A549 (cell line): ENCODE measurements around the gene TMEM223. TPM values are rescaled to one million over a fixed set of nuclear protein-coding genes. Genes with fewer than 3 reads are reported as not detected.
"Not testable (repeated sequence)": the region's sequence is repeated elsewhere in the genome, so short reads cannot be mapped to it uniquely, and the experiment has no call there.

ENCODE experiments used
- ATAC-seq, 2 experiments: fragments of 200-7000 bp in 1 of 2; fragments of >200 bp in 1 of 2; cut with Nextera tagmentation in 1 of 2; cut with Tn5 transposase in 1 of 2; 3 replicates each; pipeline versions ENCODE4 v1.8.0 to v1.9.1; 2018 to 2020; ENCODE audit warnings: mild to moderate bottlenecking in 1 of 2, moderate library complexity in 1 of 2
- CTCF ChIA-PET: fragments of 300-600 bp; sonication (Branson Sonifier 250); formaldehyde crosslinking; extraction: SDS; loops from one replicate; lab custom pipeline; 2021; ENCODE audit warnings: antibody characterized with exemption, inconsistent platforms; lab: Yijun Ruan, JAX
- POLR2A ChIA-PET: fragments of 350-600 bp; formaldehyde crosslinking; extraction: SDS; loops from one replicate; lab custom pipeline; 2021; ENCODE audit warnings: antibody characterized with exemption, inconsistent platforms; lab: Yijun Ruan, JAX
- DNase-seq, 2 experiments: peaks; one replicate each; pipeline versions ENCODE4 v3.0.0 to v3.0.0-alpha.2; 2011 to 2016; ENCODE audit warnings: low read depth in 1 of 2, low spot score in 1 of 2
- FAIRE-seq: peaks from 2 replicates; lab custom pipeline; 2011; peaks lifted over from hg19 to GRCh38; lab: Jason Lieb, UNC
- H3K27ac ChIP-seq, 2 experiments: fragments of >200 bp; sonication (Bioruptor Twin); formaldehyde crosslinking; 3 replicates each; pipeline ENCODE4 v1.5.1; 2016 to 2017
- H3K4me1 ChIP-seq: fragments of >200 bp; sonication (Bioruptor Twin); formaldehyde crosslinking; 3 replicates; pipeline ENCODE4 v1.6.1; 2016
- H3K4me2 ChIP-seq: fragments of >200 bp; sonication (Bioruptor Twin); formaldehyde crosslinking; 3 replicates; pipeline ENCODE4 v1.6.1; 2016
- H3K4me3 ChIP-seq: fragments of >200 bp; sonication (Bioruptor Twin); formaldehyde crosslinking; 3 replicates; pipeline ENCODE4 v1.5.1; 2016
- H3K9me3 ChIP-seq: fragments of >200 bp; sonication (Bioruptor Twin); formaldehyde crosslinking; 3 replicates; pipeline ENCODE4 v1.6.1; 2016
- BCL3 ChIP-seq: fragments of >200 bp; sonication (Bioruptor Twin); formaldehyde crosslinking; IDR thresholded peaks from 3 replicates; pipeline ENCODE4 v1.6.1; 2016
- EHMT2 ChIP-seq: fragments of 200-600 bp; sonication (generic); IDR thresholded peaks from 2 replicates; pipeline ENCODE4 v1.6.1; 2016; ENCODE audit warnings: antibody characterized with exemption, low read depth, mild to moderate bottlenecking, moderate library complexity
- FOXS1 ChIP-seq: fragments of 250-450 bp; sonication (Bioruptor Pico); IDR thresholded peaks from 2 replicates; pipeline ENCODE4 v1.5.0; 2020; ENCODE audit warnings: mild to moderate bottlenecking, moderate library complexity
- HOXB13 ChIP-seq: fragments of 250-450 bp; sonication (Bioruptor Pico); IDR thresholded peaks from 2 replicates; pipeline ENCODE4 v1.5.0; 2020; ENCODE audit warnings: low read depth, mild to moderate bottlenecking, moderate library complexity
- JUN ChIP-seq, 2 experiments: fragments of >200 bp; sonication (Bioruptor Twin); formaldehyde crosslinking; IDR thresholded peaks; 2 replicates in 1 of 2; 3 replicates in 1 of 2; pipeline ENCODE4 v1.6.1; 2016 to 2017
- KDM1A ChIP-seq: fragments of 200-600 bp; sonication (generic); IDR thresholded peaks from 2 replicates; pipeline ENCODE4 v1.6.1; 2016; ENCODE audit warnings: low read depth, mild to moderate bottlenecking
- KDM5A ChIP-seq: fragments of 200-600 bp; sonication (generic); IDR thresholded peaks from 2 replicates; pipeline ENCODE4 v1.6.1; 2016; ENCODE audit warnings: antibody characterized with exemption, mild to moderate bottlenecking
- MAZ ChIP-seq: fragments of 150-350 bp; IDR thresholded peaks from 2 replicates; pipeline ENCODE4 v1.6.1; 2014; ENCODE audit warnings: antibody characterized with exemption, low read depth, low read length, borderline replicate concordance
- NFE2L2 ChIP-seq: fragments of 150-350 bp; conservative IDR thresholded peaks from 2 replicates; pipeline ENCODE4 v1.6.1; 2014; ENCODE audit warnings: low read length
- POLR2A ChIP-seq: IDR thresholded peaks from 2 replicates; pipeline ENCODE4 v1.6.1; 2012; ENCODE audit warnings: mild to moderate bottlenecking, low read length
- RAD21 ChIP-seq, 2 experiments: fragments of >200 bp in 1 of 2; sonication (Bioruptor Twin) in 1 of 2; formaldehyde crosslinking in 1 of 2; IDR thresholded peaks in 1 of 2; conservative IDR thresholded peaks in 1 of 2; 2 replicates in 1 of 2; 3 replicates in 1 of 2; pipeline ENCODE4 v1.6.1; 2012 to 2018; ENCODE audit warnings: inconsistent platforms in 1 of 2
- TP53 ChIP-seq: fragments of 250-450 bp; sonication (Bioruptor Pico); IDR thresholded peaks from 2 replicates; pipeline ENCODE4 v1.5.0; 2021; ENCODE audit warnings: mild to moderate bottlenecking, moderate library complexity
- ZFP36 ChIP-seq: fragments of 450-650 bp; IDR thresholded peaks from 2 replicates; pipeline ENCODE4 v1.6.1; 2014; ENCODE audit warnings: borderline replicate concordance; ENCODE audit not compliant: partially characterized antibody
- ZNF302 ChIP-seq: fragments of 250-450 bp; sonication (Bioruptor Pico); IDR thresholded peaks from 2 replicates; pipeline ENCODE4 v1.9.0; 2021; ENCODE audit warnings: inconsistent platforms, mild to moderate bottlenecking, moderate library complexity
- WGBS: methylation state at CpG from one replicate; pipeline ENCODE4 v1.1.6; 2017; ENCODE audit errors: missing lambda C conversion rate; 5-methylcytosine and 5-hydroxymethylcytosine counted together
- polyA plus RNA-seq, 4 experiments: library from polyadenylated mRNA; depleted of rRNA in 3 of 4; stranded (reverse); fragments of >200 nt; fragmentation: RNase III in 1 of 4; extraction: RNeasy Plus Mini Kit Qiagen cat#74134 plus additional on column Dnase treatment in 1 of 4; gene quantifications; 2 replicates in 3 of 4; 3 replicates in 1 of 4; pipeline ENCODE4 v1.2.3, GENCODE V29; 2011 to 2017

TMEM223 gene
- polyA plus RNA-seq, 2 of the 4 experiments (the other 2 are of a cell fraction) = 23.5 to 26.5 TPM

DNA sequence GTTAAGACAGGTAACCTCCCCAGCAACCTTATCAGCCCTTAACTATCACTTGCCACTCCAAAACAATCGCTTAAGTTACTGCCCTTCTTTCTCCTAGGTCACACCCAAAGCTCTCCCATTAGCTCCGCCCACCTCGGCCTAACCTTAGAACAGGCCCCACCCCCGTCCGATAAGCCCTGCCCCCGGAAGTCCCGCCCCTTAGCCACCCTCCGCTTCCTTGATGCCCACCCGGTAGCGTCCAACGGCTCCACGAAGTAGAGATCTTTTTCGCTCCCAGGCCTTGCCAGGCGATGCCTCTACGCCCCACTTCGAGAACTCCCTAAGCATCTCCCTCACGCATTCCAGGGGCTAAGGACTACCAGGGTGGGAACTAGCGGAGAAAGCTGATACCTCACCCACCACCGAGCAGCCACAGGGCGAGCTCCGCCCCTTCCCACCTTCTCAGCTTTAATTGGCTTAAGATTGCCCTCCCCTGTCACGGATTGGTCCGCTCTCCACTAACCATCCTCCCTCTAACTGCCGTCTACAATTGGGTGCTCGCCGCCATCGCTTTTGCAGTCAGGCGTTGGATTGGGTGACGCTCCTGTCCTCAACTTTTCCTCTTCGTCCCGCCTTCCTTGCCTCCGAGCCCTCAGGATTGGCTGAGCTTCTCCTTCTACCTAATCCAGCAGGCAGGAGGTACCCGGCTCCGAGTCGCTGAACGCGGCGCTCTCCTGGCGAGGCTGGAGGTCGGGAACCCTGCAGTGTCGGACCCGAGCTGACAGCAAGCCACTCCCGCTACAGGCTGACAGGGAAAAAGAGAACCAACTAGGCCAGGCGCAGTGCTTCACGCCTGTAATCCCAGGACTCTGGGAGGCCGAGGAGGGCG lies 37.8 kb downstream of the TMEM223 start, which contains the start of gene ZBTB3 (continued):
- TF ChIP-seq BCL3 (peak; percentile 44), HOXB13 (CRISPR knock-in tag) (no peak), MAZ (no peak)
- TF ChIP-seq, all 56 proteins: peak for 9

DNA sequence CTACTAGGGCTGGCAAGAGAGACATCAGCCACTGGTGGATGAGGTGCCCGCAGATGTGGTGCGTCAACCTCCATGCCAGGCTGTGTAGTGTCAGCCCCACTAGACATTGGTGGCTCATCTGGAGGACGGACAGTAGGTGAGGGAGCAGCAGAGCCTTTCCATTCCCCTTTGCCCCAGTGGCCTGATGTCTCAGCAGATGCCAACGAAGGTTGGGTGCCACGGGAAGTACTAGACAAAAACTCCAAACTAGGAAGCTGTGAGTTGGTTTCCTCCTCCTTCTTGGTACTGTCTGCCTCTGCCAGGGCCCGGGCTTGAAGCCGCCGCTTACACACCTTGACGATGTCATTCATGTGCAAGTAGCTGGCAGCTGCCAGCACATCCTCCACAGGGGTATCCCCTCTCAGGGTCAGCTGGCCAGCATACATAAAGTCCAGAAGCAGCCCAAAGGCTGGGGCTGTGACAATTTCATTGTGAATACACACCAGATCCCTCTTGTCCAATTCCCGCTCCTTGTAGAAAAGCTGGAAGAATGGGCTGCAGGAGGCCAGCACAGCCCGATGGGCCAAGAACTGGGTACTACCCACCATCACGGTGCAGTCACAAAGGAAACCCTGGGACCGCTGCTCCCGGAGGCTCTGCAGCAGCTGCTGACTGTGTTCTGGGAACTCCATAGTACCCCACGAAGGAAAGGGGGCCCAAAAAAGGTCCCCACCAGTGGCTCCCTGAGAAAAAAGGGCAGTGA lies 38.6 kb downstream of the TMEM223 start:
- Histone ChIP-seq H3K4me2 (peak overlapping the region; percentile 81), H3K27ac (peak overlapping the region; percentile 92 to 94), H3K4me3 (peak overlapping the region; percentile 55), H3K9me3 (no peaks in the 10 kb centered on the region), H3K4me1 (peaks cover 11% of the 10 kb centered on the region; the same call in 1 of the 3 replicates)
- ChIA-PET CTCF (interaction anchor here (0.6 to 3.2 kb wide), 12 partner anchors 10 to 88 kb away, joined by 3 to 17 read pairs (median 4); partner anchors contain the start of genes HNRNPUL2 and STX5), POLR2A (interaction anchor here (0.5 to 3.0 kb wide), 36 partner anchors 8 to 200 kb away, joined by 3 to 96 read pairs (median 6); partner anchors contain the start of genes C11orf98, CSKMT, GANAB and HNRNPUL2)
- no peak for FAIRE-seq
- DNase-seq = no peak
- no peak for TF ChIP-seq FOXS1 (CRISPR knock-in tag)
- TF ChIP-seq KDM1A = no peak
- no peak for TF ChIP-seq ZFP36
- no peak for TF ChIP-seq ZNF302 (CRISPR knock-in tag)
- TF ChIP-seq RAD21 (conservative IDR thresholded peaks at IDR 0.05 in 1 of 2, IDR thresholded peaks at IDR 0.05 in 1 of 2) = no peak
- TF ChIP-seq TP53 (CRISPR knock-in tag) = no peak
- WGBS = 70% methylated on average over 15 of the region's 15 CpGs
- peak; percentile 12 to 17; a peak in 5 of 6 replicates for ATAC-seq

GRCh38 chr11:62752177-62752785 lies 39.5 kb downstream of the TMEM223 start:
- CTCF ChIA-PET = interaction anchor here (1.0 to 3.2 kb wide), 5 partner anchors 15 to 89 kb away, joined by 3 to 17 read pairs (median 7); no protein-coding TSS in a partner anchor
- no peaks in the 10 kb centered on the region for H3K9me3 ChIP-seq
- TF ChIP-seq NFE2L2 (no peak), POLR2A (no peak), JUN (IDR thresholded peaks at IDR 0.05) (no peak), EHMT2 (no peak), KDM5A (no peak), ZNF302 (CRISPR knock-in tag) (no peak), MAZ (no peak), RAD21 (conservative IDR thresholded peaks at IDR 0.05 in 1 of 2, IDR thresholded peaks at IDR 0.05 in 1 of 2) (no peak)
- TF ChIP-seq, all 56 proteins: peak for 0
- ATAC-seq = no peak
- no peak for DNase-seq
- no peak for FAIRE-seq
- Histone ChIP-seq H3K27ac (no peak overlapping the region), H3K4me1 (peaks cover 11% of the 10 kb centered on the region; the same call in 1 of the 3 replicates), H3K4me3 (no peak overlapping the region), H3K4me2 (no peak overlapping the region)
- POLR2A ChIA-PET = interaction anchor here (0.8 to 1.2 kb wide), 2 partner anchors 19 to 25 kb away, joined by 3 to 4 read pairs; partner anchors contain the start of genes HNRNPUL2, TAF6L and TTC9C
- 93% methylated on average over 14 of the region's 14 CpGs for WGBS

DNA sequence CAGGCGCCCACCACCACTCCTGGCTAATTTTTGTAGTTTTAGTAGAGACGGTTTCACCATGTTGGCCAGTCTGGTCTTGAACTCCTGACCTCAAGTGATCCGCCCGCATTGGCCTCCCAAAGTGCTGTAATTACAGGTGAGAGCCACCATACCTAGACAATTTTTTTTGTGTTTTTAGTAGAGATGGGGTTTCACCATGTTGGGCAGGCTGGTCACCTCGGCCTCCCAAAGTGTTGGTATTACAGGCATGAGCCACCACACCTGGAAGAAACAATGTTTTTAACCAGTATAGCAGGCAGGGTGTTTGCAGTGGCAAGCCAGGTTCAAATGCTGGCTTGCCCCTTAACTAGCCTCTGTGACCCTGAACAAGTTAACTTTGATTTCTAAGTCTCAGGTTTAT lies 41.9 kb downstream of the TMEM223 start:
- H3K9me3 ChIP-seq, H3K27ac ChIP-seq, DNase-seq, FAIRE-seq, H3K4me2 ChIP-seq, H3K4me3 ChIP-seq, ATAC-seq, POLR2A ChIA-PET: not testable (repeated sequence)
- CTCF ChIA-PET = interaction anchor here (0.7 to 1.6 kb wide), 2 partner anchors 37 to 49 kb away, joined by 3 to 5 read pairs; no protein-coding TSS in a partner anchor
- 91% methylated on average over 5 of the region's 5 CpGs for WGBS
- peaks cover 11% of the 10 kb centered on the region; the same call in 1 of the 3 replicates for H3K4me1 ChIP-seq
